ENCODE measurements around the gene REEP5.
"Not testable (repeated sequence)": the region's sequence is repeated elsewhere in the genome, so short reads cannot be mapped to it uniquely, and the experiment has no call there.

Gene REEP5

DNA sequence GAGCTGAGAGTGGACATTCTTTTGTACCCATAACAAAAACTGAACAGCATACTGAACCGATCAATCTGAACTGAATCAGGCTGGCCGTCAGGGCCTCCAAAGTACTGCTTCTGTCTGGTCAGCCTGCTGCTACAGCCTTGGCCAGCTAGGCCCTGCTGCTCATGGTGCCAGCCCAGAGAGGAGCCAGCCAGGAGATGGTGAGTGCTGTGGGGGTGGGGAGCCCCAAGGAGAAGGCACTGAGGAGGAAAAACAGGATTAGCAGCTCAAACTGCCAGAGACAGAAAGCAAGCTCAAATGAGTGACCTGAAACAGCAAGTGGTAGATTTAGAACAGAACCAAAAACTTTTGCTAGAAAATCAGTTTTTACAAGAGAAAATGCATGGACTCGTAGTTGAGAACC lies 37.0 kb downstream of the REEP5 start:
- DNase-seq = peak in 9 of 14 donors; percentile 24 to 87 (median 52)

DNA sequence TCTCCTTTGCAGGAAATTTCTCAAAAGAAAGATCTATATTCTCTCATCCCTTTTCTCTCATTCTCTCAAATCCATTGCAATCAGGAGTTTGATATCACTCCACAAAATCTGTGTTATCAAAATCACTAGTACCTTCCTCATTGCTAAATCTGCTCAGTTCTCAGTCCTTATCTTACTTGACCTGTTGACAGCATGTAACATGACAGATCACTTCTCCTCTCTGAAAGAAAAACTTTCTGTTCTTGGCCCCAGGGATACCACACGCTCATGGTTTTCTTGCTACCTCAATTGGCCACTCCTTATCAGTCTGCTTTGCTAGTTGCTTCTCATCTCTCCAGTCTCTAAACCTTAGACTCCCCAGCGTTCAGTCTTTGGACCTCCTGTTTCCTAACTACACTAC lies 38.8 kb downstream of the REEP5 start:
- DNase-seq = no peak

DNA sequence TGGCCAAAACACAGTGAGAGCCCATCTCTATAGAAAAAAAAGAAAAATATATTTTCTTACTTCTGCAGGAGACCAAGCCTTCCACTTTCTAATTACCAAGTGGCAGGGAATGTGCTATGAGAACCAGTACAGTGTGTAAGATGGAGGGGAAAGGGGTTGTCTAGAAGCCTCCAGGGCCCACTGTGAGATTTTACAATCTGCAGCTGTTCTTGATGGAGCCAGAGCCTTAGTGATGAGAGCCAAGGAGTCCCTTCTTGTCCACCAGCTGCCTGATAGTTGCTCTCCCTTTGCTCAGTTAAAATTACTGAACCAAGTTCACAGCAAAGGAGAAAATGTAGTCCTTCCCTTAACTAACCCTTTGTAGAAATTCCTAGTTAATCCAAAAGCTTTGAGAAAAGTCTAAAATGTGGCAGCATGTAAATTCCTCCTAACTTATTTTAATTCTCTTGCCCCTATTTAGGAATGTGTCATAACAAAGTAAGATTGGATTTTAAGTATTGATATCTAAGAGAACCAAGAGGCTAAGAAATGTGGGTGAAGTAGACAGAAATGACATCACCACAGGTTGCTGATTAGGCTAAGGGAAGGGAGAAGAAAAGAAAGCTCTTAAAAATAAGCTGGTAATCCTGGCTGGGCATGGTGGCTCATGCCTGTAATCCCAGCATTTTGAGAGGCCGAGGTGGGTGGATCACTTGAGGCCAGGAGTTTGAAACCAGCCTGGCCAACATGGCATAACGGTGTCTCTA lies 41.6 kb downstream of the REEP5 start:
- no peak for DNase-seq

DNA sequence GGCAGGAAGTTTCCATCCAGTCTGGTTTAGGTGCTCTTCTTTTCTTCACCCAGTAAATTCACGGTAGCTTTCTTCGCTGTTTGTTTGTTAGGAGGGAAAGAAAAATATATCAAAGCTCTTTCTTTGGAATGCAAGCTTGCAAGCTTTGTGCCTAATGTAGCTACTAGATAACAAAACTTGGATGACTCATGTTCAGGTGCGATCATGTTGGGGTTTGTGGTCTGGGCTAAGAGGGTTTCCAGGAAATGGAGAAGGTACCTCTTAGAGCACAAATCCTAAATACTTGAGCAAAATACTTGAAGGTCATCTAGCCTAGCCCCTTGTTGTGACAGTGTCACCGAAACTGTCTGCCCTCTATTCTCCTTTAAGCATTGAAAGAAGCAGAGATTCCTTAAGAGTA lies 43.3 kb downstream of the REEP5 start:
- no peak for DNase-seq

DNA sequence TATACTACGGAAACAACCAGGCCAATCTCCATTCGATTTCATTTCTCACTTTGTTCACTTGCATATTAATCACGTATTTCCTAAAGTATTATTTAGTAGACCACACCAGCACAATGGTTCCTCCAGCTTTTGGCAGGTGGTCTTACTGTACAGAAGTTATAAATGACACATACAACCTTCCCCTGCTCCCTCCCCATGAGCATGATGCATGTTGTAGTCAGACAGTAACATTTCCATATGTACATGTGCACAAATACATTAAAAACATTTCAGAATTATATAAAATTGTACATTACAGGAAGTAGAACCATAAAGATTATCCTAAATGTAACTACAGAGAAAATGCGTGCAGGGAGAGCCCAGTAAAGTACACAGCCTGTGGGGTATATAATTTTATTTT lies 43.9 kb downstream of the REEP5 start:
- DNase-seq = no peak

DNA sequence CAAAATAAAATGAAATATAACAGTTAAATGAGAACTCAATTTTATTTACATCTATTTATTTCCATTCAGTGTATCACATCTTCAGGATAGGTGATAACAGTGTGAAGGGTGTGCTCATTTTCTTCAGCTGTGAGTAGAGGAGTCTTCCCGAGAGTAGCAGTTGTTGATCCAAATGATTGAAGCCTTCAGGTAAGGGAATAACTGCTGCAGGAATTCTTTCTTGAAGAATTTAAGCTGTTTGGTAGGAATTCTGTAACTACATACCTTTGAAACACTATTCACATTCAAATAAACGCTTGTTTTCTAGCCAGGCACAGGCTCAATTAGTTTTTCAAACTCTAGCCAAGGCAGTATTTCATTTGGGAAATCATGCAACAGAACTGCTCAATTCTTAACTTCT lies 45.7 kb downstream of the REEP5 start:
- DNase-seq = no peak

DNA sequence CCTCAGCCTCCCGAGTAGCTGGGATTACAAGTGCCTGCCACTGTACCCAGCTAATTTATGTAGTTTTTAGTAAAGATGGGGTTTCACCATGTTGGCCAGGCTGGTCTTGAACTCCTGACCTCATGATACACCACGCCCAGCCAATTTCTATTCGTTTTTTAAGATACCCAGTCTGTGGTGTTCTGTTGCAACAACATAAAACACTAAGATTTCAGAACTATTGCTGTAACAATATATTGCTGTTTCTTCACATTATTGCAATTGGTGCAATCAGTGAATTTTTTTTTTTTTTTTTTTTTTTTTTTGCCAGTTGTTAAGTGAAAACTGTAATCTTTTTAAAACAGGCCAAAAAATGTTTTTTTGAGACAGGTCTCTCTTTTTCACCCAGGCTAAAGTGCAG lies 51.1 kb downstream of the REEP5 start:
- no peak for DNase-seq

DNA sequence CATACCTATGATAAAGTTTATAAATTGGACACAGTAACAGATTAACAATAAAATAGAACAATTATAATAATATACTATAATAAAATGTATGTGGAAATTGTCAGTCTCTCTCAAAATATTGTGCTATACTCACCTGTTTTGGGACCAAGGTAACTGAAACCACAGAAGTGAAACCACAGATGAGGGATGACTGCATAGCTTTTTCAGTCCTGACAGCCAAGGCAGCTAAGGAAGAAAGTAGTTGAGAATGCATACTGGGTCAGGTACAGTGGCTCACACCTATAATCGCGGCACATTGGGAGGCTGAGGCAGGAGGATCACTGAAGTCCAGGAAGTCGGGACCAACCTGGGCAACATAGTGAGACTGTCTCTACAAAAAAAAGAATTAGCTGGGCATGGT lies 52.1 kb downstream of the REEP5 start:
- DNase-seq = no peak

DNA sequence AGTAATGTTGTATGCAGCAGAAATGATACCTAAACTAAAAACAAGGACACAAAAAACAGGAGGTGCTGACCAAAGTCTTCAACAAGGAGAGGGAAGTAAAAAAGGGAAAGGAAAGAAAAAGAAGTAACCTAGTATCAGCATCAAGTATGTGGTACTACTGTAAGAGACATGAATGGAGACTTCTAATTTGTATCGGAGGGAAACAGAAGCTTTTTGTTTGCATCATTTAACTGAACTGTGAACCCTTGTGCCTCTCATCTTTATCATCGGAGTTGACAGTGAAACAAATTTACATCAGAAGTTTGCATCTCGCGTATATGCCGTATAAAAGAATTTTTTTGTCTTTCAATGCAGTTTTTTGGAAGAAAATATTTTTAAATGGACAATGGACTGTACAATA lies 54.6 kb downstream of the REEP5 start:
- no peak for DNase-seq

DNA sequence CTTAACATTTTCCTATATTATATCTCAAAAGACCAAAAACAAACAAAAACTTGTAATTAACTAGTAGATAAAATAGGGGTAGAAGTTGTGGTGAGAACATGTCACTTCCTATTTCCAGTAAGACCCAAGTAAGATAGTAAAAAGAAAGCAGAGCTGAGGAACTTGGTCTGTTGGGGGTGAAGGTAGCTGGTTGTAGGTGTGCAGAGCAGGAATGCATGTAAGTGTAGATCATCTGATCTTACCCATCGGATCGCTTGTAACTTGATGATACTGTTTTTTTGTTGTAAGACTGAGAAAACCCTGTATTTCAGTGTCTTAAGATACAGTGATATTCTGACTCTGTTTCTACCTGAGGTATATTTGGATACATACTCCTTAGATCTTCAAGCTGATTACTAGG lies 55.3 kb downstream of the REEP5 start:
- DNase-seq = no peak

DNA sequence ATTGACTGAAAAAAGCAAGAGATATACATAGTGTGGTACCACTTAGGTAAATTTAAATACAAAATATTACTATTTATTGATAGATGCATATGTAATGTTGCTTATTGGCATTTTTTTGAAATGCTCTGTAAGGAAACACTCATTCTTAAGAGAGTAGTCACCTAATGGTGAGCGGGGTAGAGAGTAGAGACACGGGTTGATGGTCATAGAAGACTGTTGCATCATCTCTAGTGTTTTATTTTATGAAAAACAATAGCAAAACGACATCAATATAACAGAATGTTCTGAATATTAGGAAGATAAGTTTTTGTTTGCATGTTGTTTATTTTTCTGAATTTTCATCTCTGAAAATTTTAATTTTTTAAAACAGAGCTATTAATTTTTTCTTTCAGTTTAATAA lies 56.9 kb downstream of the REEP5 start:
- DNase-seq = no peak

DNA sequence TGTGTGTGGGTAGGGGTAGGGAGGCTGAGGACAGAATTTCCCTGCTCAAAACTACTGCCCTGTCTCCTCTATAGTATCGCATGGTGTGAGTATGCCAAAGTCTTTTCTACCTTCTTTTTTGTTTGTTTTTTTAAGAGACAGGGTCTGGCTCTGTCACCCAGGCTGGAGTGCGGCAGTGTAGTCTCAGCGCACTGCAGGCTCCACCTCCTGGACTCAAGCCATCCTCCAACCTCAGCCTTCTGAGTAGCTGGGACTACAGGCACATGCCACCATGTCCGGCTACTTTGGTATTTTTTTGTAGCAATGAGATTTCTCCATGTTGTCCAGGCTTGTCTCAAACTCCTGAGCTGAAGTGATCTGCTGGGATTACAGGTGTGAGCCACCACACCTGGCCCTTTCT lies 58.5 kb downstream of the REEP5 start:
- DNase-seq = peak in 1 of 14 donors; percentile 4

DNA sequence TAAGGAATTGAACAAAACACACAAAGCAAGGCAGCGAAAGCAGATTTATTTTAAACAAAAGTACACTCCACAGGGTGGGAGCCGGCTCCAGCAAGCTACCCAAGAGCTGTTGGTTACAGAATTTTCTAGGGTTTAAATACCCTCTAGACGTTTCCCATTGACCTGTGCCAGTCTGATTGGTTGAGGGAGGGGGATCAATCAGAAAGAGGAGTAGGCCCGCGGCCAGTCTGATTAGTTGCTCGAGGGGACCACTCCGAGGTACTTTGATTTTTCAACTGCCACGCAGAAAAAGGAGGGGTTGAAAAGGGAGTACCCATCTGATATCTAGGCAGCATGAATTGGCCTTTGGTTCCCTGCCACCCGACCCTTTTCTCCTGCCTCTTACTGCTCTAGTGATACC lies 59.9 kb downstream of the REEP5 start:
- no peak for DNase-seq

DNA sequence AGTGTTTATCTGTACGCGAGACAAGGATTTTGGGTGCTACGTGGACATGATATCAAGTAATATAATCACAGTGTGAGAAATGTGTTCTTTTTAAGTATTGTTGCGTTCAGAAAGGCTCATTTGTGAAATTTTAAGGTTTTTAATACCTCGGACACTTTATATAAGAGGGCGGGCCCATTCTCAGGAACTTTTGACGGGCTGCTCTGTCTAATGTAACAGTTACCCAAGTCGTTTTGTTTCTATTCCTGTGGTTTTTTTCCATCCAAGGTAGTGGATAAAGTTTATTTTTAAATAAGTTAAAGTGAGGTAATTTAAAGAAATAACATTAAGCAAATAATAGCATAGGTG lies 60.4 kb downstream of the REEP5 start:
- no peak for DNase-seq

DNA sequence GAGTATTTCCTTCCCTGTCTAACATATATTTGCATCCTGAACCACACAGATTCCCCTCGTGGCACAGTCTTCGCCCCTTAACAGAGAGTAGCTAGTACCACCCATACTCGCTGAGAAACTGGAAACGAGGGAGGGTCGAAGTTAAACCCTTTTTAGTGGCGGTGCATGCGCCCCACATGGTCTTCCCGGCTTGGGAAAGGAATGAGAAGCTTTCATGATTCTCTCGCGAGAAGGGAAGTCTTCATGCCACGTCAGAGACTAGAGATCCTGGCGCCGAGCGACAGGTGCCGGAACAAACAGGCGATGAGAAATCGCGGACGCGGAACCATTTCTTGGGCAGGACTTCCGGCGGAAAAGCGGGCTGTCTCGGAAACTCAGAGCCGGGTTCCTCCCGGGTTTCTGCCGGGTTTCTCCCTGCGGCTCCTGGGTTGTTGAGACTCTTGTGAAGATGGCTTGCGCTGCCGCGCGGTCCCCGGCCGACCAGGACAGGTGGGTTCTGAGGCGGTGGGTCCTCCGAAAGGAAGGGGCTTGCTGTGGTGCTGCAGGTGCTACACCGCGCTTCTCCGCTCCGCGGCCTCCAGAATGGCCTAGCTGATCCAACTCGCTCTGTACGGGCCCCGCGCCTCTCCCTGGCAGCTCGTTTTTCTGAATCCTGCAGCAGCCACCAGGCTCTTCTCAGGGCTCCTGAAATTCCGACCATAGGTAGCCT lies 60.9 kb downstream of the REEP5 start, which contains the start of gene SRP19:
TSS of gene SRP19 (plus strand) at position 359 of the 709 bp plus-strand sequence. CDS start at position 449, 90 bp downstream.
- peak; percentile 44 to 95 (median 90) for DNase-seq

DNA sequence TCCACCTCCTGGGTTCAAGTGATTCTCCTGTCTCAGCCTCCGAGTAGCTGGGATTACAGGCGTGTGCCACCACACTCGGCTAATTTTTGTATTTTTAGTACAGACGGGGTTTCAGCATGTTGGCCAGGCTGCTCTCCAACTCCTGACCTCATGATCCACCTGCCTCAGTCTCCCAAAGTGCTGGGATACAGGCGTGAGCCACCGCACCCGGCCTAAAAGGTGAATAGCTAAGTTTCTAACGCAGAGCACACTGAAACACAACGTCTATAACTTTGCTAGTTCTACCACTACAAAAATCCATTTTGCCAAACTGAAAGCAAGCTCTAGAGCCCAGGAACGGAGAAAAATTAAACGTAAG lies 61.5 kb downstream of the REEP5 start:
- not testable (repeated sequence) for DNase-seq

DNA sequence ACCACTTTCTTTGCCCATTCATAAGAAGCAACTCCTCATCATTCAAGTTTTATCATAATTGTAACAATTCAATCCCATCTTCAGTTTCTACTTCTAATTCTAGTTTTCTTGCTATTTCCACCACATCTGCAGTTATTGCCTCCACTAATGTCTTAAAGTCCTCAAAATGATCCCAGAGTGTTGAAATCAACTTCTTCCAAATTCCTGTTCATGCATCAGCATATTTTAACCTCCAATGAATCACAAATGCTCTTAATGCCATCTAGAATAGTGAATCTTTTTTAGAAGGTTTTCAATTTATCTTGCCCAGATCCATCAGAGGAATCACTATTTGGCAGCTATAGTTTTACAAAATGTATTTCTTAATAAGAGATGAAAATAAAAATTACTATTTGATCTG lies 64.2 kb downstream of the REEP5 start:
- no peak for DNase-seq

DNA sequence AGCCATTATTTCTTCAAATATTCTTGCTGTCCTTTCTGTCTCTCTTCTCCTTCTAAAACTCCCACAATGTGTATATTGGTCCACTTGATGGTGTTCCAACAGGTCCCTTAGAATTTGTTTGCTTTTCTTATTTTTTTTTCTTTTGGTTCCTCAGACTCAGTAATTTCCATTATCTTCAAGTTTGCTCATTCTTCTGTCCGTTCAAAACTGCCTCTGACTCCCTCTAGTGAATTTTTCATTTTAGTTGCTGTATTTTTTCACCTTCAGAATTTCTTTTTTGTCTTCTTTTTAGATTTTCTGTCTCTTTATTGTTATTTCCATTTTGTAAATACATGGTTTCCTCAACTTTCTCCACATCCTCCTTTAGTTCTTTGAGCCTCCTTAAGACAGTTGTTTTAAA lies 67.4 kb downstream of the REEP5 start:
- no peak for DNase-seq

DNA sequence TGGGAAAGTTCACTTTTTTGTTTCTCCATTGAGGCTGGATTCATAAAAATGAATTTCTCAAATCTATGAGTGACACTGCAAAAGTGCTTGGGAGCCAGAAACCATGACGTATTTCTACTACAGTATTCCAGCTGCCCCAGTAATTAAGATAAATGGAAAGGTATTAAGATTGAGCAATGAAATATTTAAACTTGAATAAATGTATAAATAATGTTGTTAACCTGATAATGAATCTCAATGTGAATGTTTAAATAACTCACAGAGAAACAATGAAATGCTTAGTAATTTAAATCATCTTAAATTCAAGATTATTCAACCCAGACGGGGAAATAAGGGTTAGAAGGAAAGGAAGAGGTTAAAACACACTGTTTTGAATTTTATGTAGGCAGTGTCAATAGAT lies 72.1 kb downstream of the REEP5 start:
- DNase-seq = no peak

DNA sequence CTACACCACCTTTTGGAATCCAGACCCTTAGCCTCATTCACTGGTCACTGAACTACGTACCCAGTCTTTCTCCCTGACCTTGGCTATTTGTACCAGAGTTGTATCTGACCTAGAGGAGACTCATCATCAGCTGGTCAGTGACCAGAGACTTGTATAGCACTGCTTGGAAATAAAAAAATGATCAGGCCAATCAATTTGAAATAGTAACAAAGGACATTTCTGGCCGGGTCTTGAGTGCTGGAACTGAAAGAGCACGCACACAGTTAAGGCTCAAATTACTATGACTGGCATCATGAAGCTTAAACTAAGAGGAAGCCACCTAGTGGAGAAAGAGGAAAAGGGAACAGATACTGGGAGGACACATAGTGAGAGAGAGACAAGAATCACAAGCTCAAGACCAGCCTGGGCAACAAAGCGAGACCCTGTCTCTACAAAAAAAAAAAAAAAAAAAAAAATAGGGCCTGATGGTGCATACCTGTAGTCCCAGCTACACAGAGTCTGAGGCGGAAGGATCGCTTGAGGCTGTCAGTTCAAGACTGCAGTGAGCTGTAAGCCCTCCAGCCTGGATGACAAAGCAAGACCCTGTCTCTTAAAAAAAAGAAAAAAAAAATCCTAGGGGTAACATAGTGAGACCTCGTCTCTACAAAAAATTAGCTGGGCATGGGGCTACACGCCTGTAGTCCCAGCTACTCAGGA lies 73.8 kb downstream of the REEP5 start:
- peak in 1 of 14 donors; percentile 4 for DNase-seq

DNA sequence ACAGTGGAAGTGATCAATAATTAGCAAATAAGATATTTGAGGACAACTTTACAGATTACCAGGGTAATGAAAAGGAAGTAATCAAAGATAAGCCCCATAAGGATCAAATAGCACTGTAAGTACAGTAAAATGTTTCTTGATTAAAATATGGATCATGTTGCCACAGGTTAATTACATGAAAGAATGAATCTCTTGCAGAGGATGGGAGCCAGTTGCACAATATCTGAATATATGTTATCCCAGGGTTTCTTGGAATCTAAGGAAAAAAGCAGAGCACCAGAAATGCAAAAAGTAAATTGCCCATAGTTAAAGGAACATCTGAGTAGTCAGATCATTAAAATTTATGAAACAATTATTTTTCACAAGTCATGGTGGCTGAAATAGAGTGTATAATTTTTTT lies 74.7 kb downstream of the REEP5 start:
- DNase-seq = no peak

DNA sequence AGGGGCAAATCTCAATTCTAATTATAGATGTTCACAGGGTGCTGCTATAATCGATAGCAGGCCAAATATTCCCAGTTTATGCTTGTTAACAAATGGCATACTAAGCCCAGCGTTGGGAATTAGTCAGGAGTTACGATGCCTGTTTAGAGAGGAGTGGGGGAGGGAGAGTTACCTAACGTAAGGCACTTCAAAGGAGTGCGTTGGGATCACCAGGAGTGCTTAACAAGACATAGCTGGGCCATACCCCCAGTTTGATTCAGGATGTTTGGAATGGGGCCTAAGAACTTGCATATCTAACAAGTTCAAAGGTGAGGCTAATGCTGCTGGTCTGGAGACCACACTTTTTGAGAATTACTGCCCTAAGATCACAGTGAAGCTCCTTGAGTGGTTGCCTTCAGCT lies 75.5 kb downstream of the REEP5 start:
- no peak for DNase-seq

DNA sequence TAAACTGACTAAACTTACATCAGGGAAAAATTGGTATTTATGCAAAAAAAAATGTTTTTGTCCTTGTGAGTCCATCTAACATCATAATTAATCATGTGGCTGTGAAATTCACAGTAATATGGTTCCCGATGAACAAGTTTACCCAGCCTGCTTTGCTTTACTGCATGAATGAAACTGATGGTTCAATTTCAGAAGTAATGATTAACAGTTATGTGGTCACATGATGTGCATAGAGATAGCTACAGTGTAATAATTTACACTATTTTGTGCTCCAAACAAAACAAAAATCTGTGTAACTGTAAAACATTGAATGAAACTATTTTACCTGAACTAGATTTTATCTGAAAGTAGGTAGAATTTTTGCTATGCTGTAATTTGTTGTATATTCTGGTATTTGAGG lies 77.5 kb downstream of the REEP5 start:
- no peak for DNase-seq

DNA sequence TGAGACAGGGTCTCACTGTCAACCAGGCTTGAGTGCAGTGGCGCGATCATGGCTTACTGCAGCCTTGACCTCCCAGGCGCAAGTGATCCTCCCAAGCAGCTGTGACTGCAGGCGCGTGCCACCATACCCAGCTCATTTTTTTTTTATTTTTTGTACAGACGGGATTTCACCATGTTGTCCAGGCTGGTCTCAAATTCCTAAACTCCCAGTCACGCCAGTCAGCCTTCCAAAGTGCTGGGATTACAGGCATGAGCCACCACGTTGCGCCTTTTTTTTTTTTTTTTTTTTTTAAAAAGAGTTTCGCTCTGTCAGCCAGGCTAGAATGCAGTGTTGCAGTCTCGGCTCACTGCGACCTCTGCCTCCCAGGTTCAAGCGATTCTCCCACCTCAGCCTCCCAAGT lies 88.1 kb downstream of the REEP5 start:
- DNase-seq = no peak
